ENCODE data around the gene HOMEZ.
"Not testable (repeated sequence)": the region's sequence is repeated elsewhere in the genome, so short reads cannot be mapped to it uniquely, and the experiment has no call there.

The HOMEZ gene

GRCh38 chr14:23243066-23243465 lies 42.9 kb downstream of the HOMEZ start:
- Histone ChIP-seq H3K36me3 (ENCODE audit: insufficient read depth, low read length) (no peaks in the 10 kb centered on the region), H3K27ac (no peak overlapping the region), H3K9ac (ENCODE audit: insufficient read length) (no peak overlapping the region), H3K9me3 (ENCODE audit: low read depth, low read length) (no peaks in the 10 kb centered on the region), H3K4me3 (no peak overlapping the region)
- no peak for DNase-seq (ENCODE audit: low read depth, low spot score)
- TF ChIP-seq EZH2 (IDR thresholded peaks at IDR 0.05) (no peak), POLR2AphosphoS5 (IDR thresholded peaks at IDR 0.05; ENCODE audit: borderline replicate concordance, low read depth, low read length) (no peak), FOXP2 (optimal IDR thresholded peaks at IDR 0.05; ENCODE audit: control extremely low read depth, extremely low read length, insufficient read depth) (no peak)

- DNase-seq (ENCODE audit: low read depth, low spot score) = no peak
- TF ChIP-seq FOXP2 (optimal IDR thresholded peaks at IDR 0.05; ENCODE audit: control extremely low read depth, extremely low read length, insufficient read depth) = no peak
- no peak for TF ChIP-seq POLR2AphosphoS5 (IDR thresholded peaks at IDR 0.05; ENCODE audit: borderline replicate concordance, low read depth, low read length)
- no peak for TF ChIP-seq EZH2 (IDR thresholded peaks at IDR 0.05)
- no peak overlapping the region for H3K4me3 ChIP-seq
- no peak overlapping the region for H3K9ac ChIP-seq (ENCODE audit: insufficient read length)
- no peaks in the 10 kb centered on the region for H3K9me3 ChIP-seq (ENCODE audit: low read depth, low read length)
- H3K36me3 ChIP-seq (ENCODE audit: insufficient read depth, low read length) = no peaks in the 10 kb centered on the region
- no peak overlapping the region for H3K27ac ChIP-seq
Measured at GRCh38 chr14:23242076-23242475, 43.9 kb downstream of the HOMEZ start.

GRCh38 chr14:23241061-23241715 lies 44.7 kb downstream of the HOMEZ start:
- DNase-seq (ENCODE audit: low read depth, low spot score); H3K9me3 ChIP-seq (ENCODE audit: low read depth, low read length); H3K36me3 ChIP-seq (ENCODE audit: insufficient read depth, low read length); H3K9ac ChIP-seq (ENCODE audit: insufficient read length); H3K27ac ChIP-seq; H3K4me3 ChIP-seq: not testable (repeated sequence)

GRCh38 chr14:23240661-23241060 lies 45.3 kb downstream of the HOMEZ start:
- Histone ChIP-seq H3K9me3 (ENCODE audit: low read depth, low read length) (no peaks in the 10 kb centered on the region), H3K27ac (no peak overlapping the region), H3K36me3 (ENCODE audit: insufficient read depth, low read length) (no peaks in the 10 kb centered on the region), H3K4me3 (no peak overlapping the region), H3K9ac (ENCODE audit: insufficient read length) (no peak overlapping the region)
- TF ChIP-seq EZH2 (IDR thresholded peaks at IDR 0.05) = no peak
- TF ChIP-seq POLR2AphosphoS5 (IDR thresholded peaks at IDR 0.05; ENCODE audit: borderline replicate concordance, low read depth, low read length) = no peak
- TF ChIP-seq FOXP2 (optimal IDR thresholded peaks at IDR 0.05; ENCODE audit: control extremely low read depth, extremely low read length, insufficient read depth) = no peak
- DNase-seq (ENCODE audit: low read depth, low spot score) = no peak

- TF ChIP-seq EZH2 (IDR thresholded peaks at IDR 0.05) = no peak
- TF ChIP-seq POLR2AphosphoS5 (IDR thresholded peaks at IDR 0.05; ENCODE audit: borderline replicate concordance, low read depth, low read length) = peak; percentile 58; the same call in 1 of the 2 replicates
- no peak for TF ChIP-seq FOXP2 (optimal IDR thresholded peaks at IDR 0.05; ENCODE audit: control extremely low read depth, extremely low read length, insufficient read depth)
- H3K27ac ChIP-seq = no peak within 1 kb of the TSS
- peak within 1 kb of the TSS; percentile 48 for H3K9ac ChIP-seq (ENCODE audit: insufficient read length)
- no peaks in the 10 kb centered on the region for H3K36me3 ChIP-seq (ENCODE audit: insufficient read depth, low read length)
- H3K4me3 ChIP-seq = peak within 1 kb of the TSS; percentile 55
- no peaks in the 10 kb centered on the region for H3K9me3 ChIP-seq (ENCODE audit: low read depth, low read length)
- peak; percentile 6 for DNase-seq (ENCODE audit: low read depth, low spot score)
Measured at GRCh38 chr14:23237772-23238594, 47.9 kb downstream of the HOMEZ start, which contains the start of gene RNF212B. TSS of gene RNF212B (plus strand) at chr14:23237936. CDS start at chr14:23240346, 2,410 bp downstream.

- not testable (repeated sequence) for H3K9me3 ChIP-seq (ENCODE audit: low read depth, low read length); H3K36me3 ChIP-seq (ENCODE audit: insufficient read depth, low read length); DNase-seq (ENCODE audit: low read depth, low spot score); H3K27ac ChIP-seq; H3K9ac ChIP-seq (ENCODE audit: insufficient read length); H3K4me3 ChIP-seq
Measured at GRCh38 chr14:23232241-23232808, 53.6 kb downstream of the HOMEZ start.

GRCh38 chr14:23228812-23229211 lies 57.1 kb downstream of the HOMEZ start:
- H3K27ac ChIP-seq = no peak overlapping the region
- DNase-seq (ENCODE audit: low read depth, low spot score) = no peak
- H3K9me3 ChIP-seq (ENCODE audit: low read depth, low read length) = no peaks in the 10 kb centered on the region
- H3K4me3 ChIP-seq = no peak overlapping the region
- H3K9ac ChIP-seq (ENCODE audit: insufficient read length) = no peak overlapping the region
- TF ChIP-seq FOXP2 (optimal IDR thresholded peaks at IDR 0.05; ENCODE audit: control extremely low read depth, extremely low read length, insufficient read depth) = no peak
- no peak for TF ChIP-seq EZH2 (IDR thresholded peaks at IDR 0.05)
- no peak for TF ChIP-seq POLR2AphosphoS5 (IDR thresholded peaks at IDR 0.05; ENCODE audit: borderline replicate concordance, low read depth, low read length)
- H3K36me3 ChIP-seq (ENCODE audit: insufficient read depth, low read length) = no peaks in the 10 kb centered on the region

GRCh38 chr14:23227566-23227965 lies 58.4 kb downstream of the HOMEZ start:
- H3K9me3 ChIP-seq (ENCODE audit: low read depth, low read length) = no peaks in the 10 kb centered on the region
- no peak overlapping the region for H3K27ac ChIP-seq
- H3K4me3 ChIP-seq = no peak overlapping the region
- DNase-seq (ENCODE audit: low read depth, low spot score) = no peak
- TF ChIP-seq POLR2AphosphoS5 (IDR thresholded peaks at IDR 0.05; ENCODE audit: borderline replicate concordance, low read depth, low read length) (no peak), EZH2 (IDR thresholded peaks at IDR 0.05) (no peak), FOXP2 (optimal IDR thresholded peaks at IDR 0.05; ENCODE audit: control extremely low read depth, extremely low read length, insufficient read depth) (no peak)
- no peaks in the 10 kb centered on the region for H3K36me3 ChIP-seq (ENCODE audit: insufficient read depth, low read length)
- no peak overlapping the region for H3K9ac ChIP-seq (ENCODE audit: insufficient read length)

GRCh38 chr14:23224958-23225357 lies 61.0 kb downstream of the HOMEZ start:
- H3K4me3 ChIP-seq; DNase-seq (ENCODE audit: low read depth, low spot score); H3K9ac ChIP-seq (ENCODE audit: insufficient read length); H3K36me3 ChIP-seq (ENCODE audit: insufficient read depth, low read length); H3K27ac ChIP-seq; H3K9me3 ChIP-seq (ENCODE audit: low read depth, low read length): not testable (repeated sequence)
